NCI-H524 treated with DMSO at 0.1 percent for 48 hours (cell line): ENCODE results near the gene BAIAP2L2.
"Not testable (repeated sequence)": the region's sequence is repeated elsewhere in the genome, so short reads cannot be mapped to it uniquely, and the experiment has no call there.

Experiments used
- DNase-seq: peaks from one replicate; lab custom pipeline; 2025; lab: John Stamatoyannopoulos, UW

BAIAP2L2 gene

GRCh38 chr22:38110008-38110862 is at the start of gene BAIAP2L2:
Gene BAIAP2L2, minus strand, starts transcription at chr22:38110684. Its CDS starts 159 bp downstream, at chr22:38110525.
- no peak for DNase-seq

- no peak for DNase-seq
Measured at GRCh38 chr22:38155703-38156102, 45.2 kb upstream of the BAIAP2L2 start.

- not testable (repeated sequence) for DNase-seq
Measured at GRCh38 chr22:38154563-38154915, 44.1 kb upstream of the BAIAP2L2 start.

- DNase-seq = peak; percentile 94
Measured at GRCh38 chr22:38153821-38154562, 43.5 kb upstream of the BAIAP2L2 start.

GRCh38 chr22:38151126-38151500 is 40.6 kb upstream of the BAIAP2L2 start:
- DNase-seq = no peak

GRCh38 chr22:38148245-38148644 is 37.8 kb upstream of the BAIAP2L2 start:
- no peak for DNase-seq

GRCh38 chr22:38146166-38146565 is 35.7 kb upstream of the BAIAP2L2 start:
- DNase-seq = not testable (repeated sequence)

- DNase-seq = peak; percentile 9
Measured at GRCh38 chr22:38144025-38144405, 33.5 kb upstream of the BAIAP2L2 start.

- DNase-seq = no peak
Measured at GRCh38 chr22:38142606-38143005, 32.1 kb upstream of the BAIAP2L2 start.

- no peak for DNase-seq
Measured at GRCh38 chr22:38141217-38141973, 30.9 kb upstream of the BAIAP2L2 start.

- DNase-seq = no peak
Measured at GRCh38 chr22:38139901-38140300, 29.4 kb upstream of the BAIAP2L2 start.

- DNase-seq = no peak
Measured at GRCh38 chr22:38138961-38139360, 28.5 kb upstream of the BAIAP2L2 start.

- DNase-seq = no peak
Measured at GRCh38 chr22:38137876-38138687, 27.6 kb upstream of the BAIAP2L2 start.

GRCh38 chr22:38136607-38137006 is 26.1 kb upstream of the BAIAP2L2 start:
- DNase-seq = no peak

GRCh38 chr22:38135133-38135706 is 24.7 kb upstream of the BAIAP2L2 start:
- no peak for DNase-seq

GRCh38 chr22:38133331-38133730 is 22.8 kb upstream of the BAIAP2L2 start:
- DNase-seq = no peak

- DNase-seq = no peak
Measured at GRCh38 chr22:38132794-38133193, 22.3 kb upstream of the BAIAP2L2 start.

- no peak for DNase-seq
Measured at GRCh38 chr22:38132136-38132535, 21.7 kb upstream of the BAIAP2L2 start.

- DNase-seq = no peak
Measured at GRCh38 chr22:38131399-38131798, 20.9 kb upstream of the BAIAP2L2 start.

- DNase-seq = no peak
Measured at GRCh38 chr22:38129856-38130255, 19.4 kb upstream of the BAIAP2L2 start.

- no peak for DNase-seq
Measured at GRCh38 chr22:38129021-38129420, 18.5 kb upstream of the BAIAP2L2 start.
